Tibial nerve (tissue), 4 donors: ENCODE data around the gene PPIL4.

ENCODE experiments used
- EP300 ChIP-seq, 2 donors: sonication (generic); formaldehyde crosslinking; IDR thresholded peaks; one replicate each; pipeline ENCODE4 v1.6.1; 2017; ENCODE audit warnings: antibody characterized with exemption in 2 of 2, mild to moderate bottlenecking in 1 of 2
- POLR2A ChIP-seq, 2 donors: fragments of 450-650 bp; IDR thresholded peaks; one replicate each; pipeline ENCODE4 v1.6.1; 2017; ENCODE audit warnings: antibody characterized with exemption in 2 of 2, mild to moderate bottlenecking in 2 of 2, moderate library complexity in 2 of 2
- TF ChIP-seq, protein P1 (sequence below), 5 experiments: fragments of 200-600 bp in 3 of 5; fragments of 450-650 bp in 2 of 5; sonication (generic) in 3 of 5; IDR thresholded peaks; one replicate each; pipeline ENCODE4 v1.5.1; 2016 to 2019; ENCODE audit warnings: antibody characterized with exemption in 5 of 5, mild to moderate bottlenecking in 3 of 5, moderate library complexity in 2 of 5

DNA sequence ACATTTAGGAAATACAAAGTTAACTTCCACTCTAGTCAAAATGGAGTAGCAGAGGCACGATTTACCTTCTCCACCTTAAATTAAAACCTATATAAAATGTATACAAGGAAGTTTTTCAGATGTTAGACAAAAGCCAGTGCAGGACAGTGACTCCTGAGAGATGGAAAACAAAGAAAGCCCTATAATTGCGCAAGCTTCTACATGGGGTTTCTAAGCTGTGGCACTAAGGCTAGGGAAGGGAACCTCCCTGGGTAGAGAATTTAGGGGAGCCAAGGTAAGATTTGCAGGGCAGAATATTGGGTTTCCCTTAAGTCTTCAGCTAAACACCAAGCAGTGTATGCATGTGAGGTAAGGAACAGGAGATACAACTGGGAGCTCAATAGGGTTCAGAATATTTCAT, 42.6 kb downstream of the PPIL4 start:
- TF ChIP-seq, protein P1, sequence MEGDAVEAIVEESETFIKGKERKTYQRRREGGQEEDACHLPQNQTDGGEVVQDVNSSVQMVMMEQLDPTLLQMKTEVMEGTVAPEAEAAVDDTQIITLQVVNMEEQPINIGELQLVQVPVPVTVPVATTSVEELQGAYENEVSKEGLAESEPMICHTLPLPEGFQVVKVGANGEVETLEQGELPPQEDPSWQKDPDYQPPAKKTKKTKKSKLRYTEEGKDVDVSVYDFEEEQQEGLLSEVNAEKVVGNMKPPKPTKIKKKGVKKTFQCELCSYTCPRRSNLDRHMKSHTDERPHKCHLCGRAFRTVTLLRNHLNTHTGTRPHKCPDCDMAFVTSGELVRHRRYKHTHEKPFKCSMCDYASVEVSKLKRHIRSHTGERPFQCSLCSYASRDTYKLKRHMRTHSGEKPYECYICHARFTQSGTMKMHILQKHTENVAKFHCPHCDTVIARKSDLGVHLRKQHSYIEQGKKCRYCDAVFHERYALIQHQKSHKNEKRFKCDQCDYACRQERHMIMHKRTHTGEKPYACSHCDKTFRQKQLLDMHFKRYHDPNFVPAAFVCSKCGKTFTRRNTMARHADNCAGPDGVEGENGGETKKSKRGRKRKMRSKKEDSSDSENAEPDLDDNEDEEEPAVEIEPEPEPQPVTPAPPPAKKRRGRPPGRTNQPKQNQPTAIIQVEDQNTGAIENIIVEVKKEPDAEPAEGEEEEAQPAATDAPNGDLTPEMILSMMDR (IDR thresholded peaks at IDR 0.05) = no peak
- no peak for TF ChIP-seq EP300 (IDR thresholded peaks at IDR 0.05)
- no peak for TF ChIP-seq POLR2A (IDR thresholded peaks at IDR 0.05)
